Measurements from ENCODE around the gene TP53TG5. TPM values are rescaled to one million over a fixed set of nuclear protein-coding genes. Genes with fewer than 3 reads are reported as not detected.
A peak's percentile ranks its signal among the peaks of the same experiment; 100 is the strongest.

Gene TP53TG5
- total RNA-seq, 1 donor from 2014 or later = not detected

- H3K27ac Mint-ChIP-seq (ENCODE audit: unreplicated experiment) = no peak overlapping the region
- no peak overlapping the region for H3K4me3 Mint-ChIP-seq (ENCODE audit: unreplicated experiment)
- H3K36me3 Mint-ChIP-seq (ENCODE audit: unreplicated experiment) = peaks cover 29% of the 10 kb centered on the region
- peaks cover 24% of the 10 kb centered on the region for H3K4me1 Mint-ChIP-seq (ENCODE audit: unreplicated experiment)
- no peaks in the 10 kb centered on the region for H3K27me3 Mint-ChIP-seq (ENCODE audit: unreplicated experiment)
- H3K9me3 Mint-ChIP-seq (ENCODE audit: unreplicated experiment) = no peaks in the 10 kb centered on the region
- no peak for TF ChIP-seq CTCF (IDR thresholded peaks at IDR 0.05)
- peak; percentile 70 for DNase-seq (ENCODE audit: extremely low spot score, unreplicated experiment)
Measured at GRCh38 chr20:45420125-45420524, 42.0 kb upstream of the TP53TG5 start.

- peak overlapping the region; percentile 76 for H3K27ac Mint-ChIP-seq (ENCODE audit: unreplicated experiment)
- peaks cover 24% of the 10 kb centered on the region for H3K4me1 Mint-ChIP-seq (ENCODE audit: unreplicated experiment)
- DNase-seq (ENCODE audit: extremely low spot score, unreplicated experiment) = peak; percentile 75
- H3K9me3 Mint-ChIP-seq (ENCODE audit: unreplicated experiment) = no peaks in the 10 kb centered on the region
- no peaks in the 10 kb centered on the region for H3K27me3 Mint-ChIP-seq (ENCODE audit: unreplicated experiment)
- H3K4me3 Mint-ChIP-seq (ENCODE audit: unreplicated experiment) = no peak overlapping the region
- H3K36me3 Mint-ChIP-seq (ENCODE audit: unreplicated experiment) = peaks cover 25% of the 10 kb centered on the region
- TF ChIP-seq CTCF (IDR thresholded peaks at IDR 0.05) = no peak
Measured at GRCh38 chr20:45419188-45420091, 41.3 kb upstream of the TP53TG5 start.

GRCh38 chr20:45416917-45417316 is 38.8 kb upstream of the TP53TG5 start:
- Mint-ChIP-seq H3K9me3 (ENCODE audit: unreplicated experiment) (no peaks in the 10 kb centered on the region), H3K27me3 (ENCODE audit: unreplicated experiment) (peaks cover 2% of the 10 kb centered on the region), H3K36me3 (ENCODE audit: unreplicated experiment) (peaks cover 16% of the 10 kb centered on the region), H3K4me3 (ENCODE audit: unreplicated experiment) (peak overlapping the region; percentile 92), H3K4me1 (ENCODE audit: unreplicated experiment) (peaks cover 24% of the 10 kb centered on the region), H3K27ac (ENCODE audit: unreplicated experiment) (no peak overlapping the region)
- DNase-seq (ENCODE audit: extremely low spot score, unreplicated experiment) = no peak
- no peak for TF ChIP-seq CTCF (IDR thresholded peaks at IDR 0.05)

- DNase-seq (ENCODE audit: extremely low spot score, unreplicated experiment) = peak; percentile 90
- Mint-ChIP-seq H3K4me3 (ENCODE audit: unreplicated experiment) (peak within 1 kb of the TSS; percentile 92), H3K27ac (ENCODE audit: unreplicated experiment) (peak within 1 kb of the TSS; percentile 94), H3K36me3 (ENCODE audit: unreplicated experiment) (peaks cover 20% of the 10 kb centered on the region), H3K4me1 (ENCODE audit: unreplicated experiment) (peaks cover 24% of the 10 kb centered on the region), H3K9me3 (ENCODE audit: unreplicated experiment) (no peaks in the 10 kb centered on the region), H3K27me3 (ENCODE audit: unreplicated experiment) (peaks cover 2% of the 10 kb centered on the region)
- no peak for TF ChIP-seq CTCF (IDR thresholded peaks at IDR 0.05)
Measured at GRCh38 chr20:45415822-45416637, 37.9 kb upstream of the TP53TG5 start, which contains the start of gene PIGT. PIGT (plus strand) TSS chr20:45416141; CDS start chr20:45416157, 16 bp downstream.

GRCh38 chr20:45413479-45413878 is 35.4 kb upstream of the TP53TG5 start:
- Mint-ChIP-seq H3K4me3 (ENCODE audit: unreplicated experiment) (no peak overlapping the region), H3K27me3 (ENCODE audit: unreplicated experiment) (peaks cover 2% of the 10 kb centered on the region)

More at GRCh38 chr20:45413479-45413878, 35.4 kb upstream of the TP53TG5 start:
- H3K4me1 Mint-ChIP-seq (ENCODE audit: unreplicated experiment) = peaks cover 24% of the 10 kb centered on the region
- H3K9me3 Mint-ChIP-seq (ENCODE audit: unreplicated experiment) = no peaks in the 10 kb centered on the region
- no peak for TF ChIP-seq CTCF (IDR thresholded peaks at IDR 0.05)
- H3K36me3 Mint-ChIP-seq (ENCODE audit: unreplicated experiment) = peaks cover 20% of the 10 kb centered on the region
- DNase-seq (ENCODE audit: extremely low spot score, unreplicated experiment) = no peak
- H3K27ac Mint-ChIP-seq (ENCODE audit: unreplicated experiment) = no peak overlapping the region

Measured in osteocyte (in vitro differentiated cells).